HFF-Myc (cell line): Measurements from ENCODE around the gene MTMR11.
A peak's percentile ranks its signal among the peaks of the same experiment; 100 is the strongest.
"Not testable (repeated sequence)": the region's sequence is repeated elsewhere in the genome, so short reads cannot be mapped to it uniquely, and the experiment has no call there.

Experiments used
- DNase-seq: peaks from one replicate; pipeline ENCODE4 v3.0.0-alpha.2; 2011; ENCODE audit warnings: low read depth; ENCODE audit errors: extremely low read depth
- H3K4me3 ChIP-seq: replicated peaks from 2 replicates; pipeline ENCODE4 v1.5.1; 2011; ENCODE audit warnings: low read depth, mild to moderate bottlenecking, control low read depth, low read length
- CTCF ChIP-seq: IDR thresholded peaks from 2 replicates; pipeline ENCODE4 v1.5.1; 2012; ENCODE audit warnings: mild to moderate bottlenecking, low read depth, low read length, control low read depth; ENCODE audit errors: missing control alignments

The MTMR11 gene

DNA sequence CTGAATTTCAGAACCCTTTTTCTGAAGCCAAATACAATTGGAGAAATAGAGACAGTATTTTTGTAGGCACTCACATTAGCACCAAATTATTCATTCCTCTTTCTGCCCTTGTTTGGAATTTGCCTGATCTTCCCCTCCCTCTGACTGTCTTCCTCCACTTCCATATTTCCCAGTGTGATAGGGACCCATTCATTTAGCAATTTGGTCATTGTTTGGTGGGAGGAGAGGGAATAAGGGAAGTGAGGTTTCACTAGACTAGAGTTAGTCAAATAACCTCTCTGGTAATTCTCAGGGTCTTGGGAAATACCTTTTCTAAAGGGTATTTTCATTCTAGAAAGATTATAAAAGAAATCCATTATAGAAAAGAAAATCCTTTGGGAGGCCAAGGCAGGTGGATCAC lies 31.0 kb upstream of the MTMR11 start:
- no peak for DNase-seq
- TF ChIP-seq CTCF: no peak
- no peak overlapping the region for H3K4me3 ChIP-seq

DNA sequence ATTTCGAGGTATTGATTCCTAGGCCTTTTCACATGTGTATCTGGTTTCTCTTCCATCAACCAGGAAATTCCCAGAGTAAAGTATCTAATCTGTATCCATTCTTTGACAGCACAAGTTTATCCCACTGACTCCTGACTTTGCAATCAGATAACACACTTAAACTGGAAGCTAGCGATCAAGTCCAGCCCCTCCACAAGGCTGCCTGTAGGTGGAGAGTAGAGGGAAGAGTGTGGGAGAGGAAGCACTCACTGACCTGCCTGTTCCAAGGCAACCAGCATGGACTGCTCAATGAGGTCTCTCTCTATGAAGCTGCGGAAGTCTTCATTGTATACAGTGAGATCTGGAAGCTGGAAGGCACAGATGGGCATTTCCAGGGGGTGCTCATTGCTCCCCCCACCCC lies 30.4 kb upstream of the MTMR11 start:
- TF ChIP-seq CTCF: no peak
- no peak for DNase-seq

DNA sequence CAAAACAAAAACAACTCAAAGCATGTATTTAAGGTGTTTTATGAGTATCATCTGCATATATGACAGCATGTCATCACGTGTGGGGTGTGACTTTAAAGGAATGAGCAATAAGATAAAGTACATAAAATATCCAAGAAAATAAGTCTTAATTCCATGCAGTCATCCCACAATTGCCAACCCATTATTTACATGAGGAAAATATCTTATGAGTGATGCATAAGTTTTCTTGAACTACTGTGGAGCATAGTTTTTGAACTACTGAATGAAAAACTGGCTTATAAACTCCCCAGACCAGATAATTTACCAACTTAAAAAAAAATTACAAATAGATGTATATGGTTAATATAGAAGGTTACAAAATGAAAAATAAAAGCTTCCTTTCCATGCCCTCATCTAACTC lies 29.7 kb upstream of the MTMR11 start:
- no peak for DNase-seq
- TF ChIP-seq CTCF: no peak
- no peak overlapping the region for H3K4me3 ChIP-seq

More for the DNA sequence above, 30.4 kb upstream of the MTMR11 start:
- H3K4me3 ChIP-seq: no peak overlapping the region

GRCh38 chr1:149965440-149965839 lies 28.8 kb upstream of the MTMR11 start:
- DNase-seq: no peak
- no peak for TF ChIP-seq CTCF
- H3K4me3 ChIP-seq: no peak overlapping the region

- DNase-seq: no peak
- no peak for TF ChIP-seq CTCF
- H3K4me3 ChIP-seq: no peak overlapping the region
Observed at GRCh38 chr1:149963358-149963757, 26.7 kb upstream of the MTMR11 start.

GRCh38 chr1:149962736-149963135 lies 26.1 kb upstream of the MTMR11 start:
- no peak for TF ChIP-seq CTCF
- no peak overlapping the region for H3K4me3 ChIP-seq
- no peak for DNase-seq

- TF ChIP-seq CTCF: peak; percentile 60
- H3K4me3 ChIP-seq: no peak overlapping the region
- peak; percentile 42 for DNase-seq
Observed at GRCh38 chr1:149962039-149962647, 25.5 kb upstream of the MTMR11 start.

DNA sequence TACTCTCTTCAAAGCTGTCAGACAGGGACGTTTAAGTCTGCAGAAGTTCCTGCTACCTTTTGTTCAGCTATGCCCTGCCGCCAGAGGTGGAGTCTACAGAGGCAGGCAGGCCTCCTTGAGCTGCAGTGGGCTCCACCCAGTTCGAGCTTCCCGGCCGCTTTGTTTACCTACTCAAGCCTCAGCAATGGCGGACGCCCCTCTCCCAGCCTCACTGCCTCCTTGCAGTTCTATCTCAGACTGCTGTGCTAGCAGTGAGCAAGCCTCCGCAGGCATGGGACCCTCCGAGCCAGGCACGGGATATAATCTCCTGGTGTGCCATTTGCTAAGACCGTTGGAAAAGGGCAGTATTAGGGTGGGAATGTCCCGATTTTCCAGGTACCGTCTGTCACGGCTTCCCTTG lies 20.9 kb upstream of the MTMR11 start:
- not testable (repeated sequence) for H3K4me3 ChIP-seq, DNase-seq
